Measurements from ENCODE around the gene POLR2H.
"Not testable (repeated sequence)": the region's sequence is repeated elsewhere in the genome, so short reads cannot be mapped to it uniquely, and the experiment has no call there.

Gene POLR2H

GRCh38 chr3:184335661-184336546, 25.6 kb upstream of the POLR2H start:
- in situ Hi-C loops (cut with MboI; ENCODE audit: low sequenced_read_pairs), result no loop called here

GRCh38 chr3:184336547-184337398, 24.7 kb upstream of the POLR2H start:
- in situ Hi-C loops (cut with MboI; ENCODE audit: low sequenced_read_pairs), result no loop called here

- in situ Hi-C loops (cut with MboI; ENCODE audit: low sequenced_read_pairs), result no loop called here
These were observed 24.2 kb upstream of the POLR2H start, which contains the start of gene FAM131A for GRCh38 chr3:184337399-184337714. TSS of gene FAM131A (plus strand) at chr3:184337600. CDS start at chr3:184337631, 31 bp downstream.

- in situ Hi-C loops (cut with MboI; ENCODE audit: low sequenced_read_pairs), result no loop called here
These were observed 23.5 kb upstream of the POLR2H start for GRCh38 chr3:184337981-184338380.

GRCh38 chr3:184338511-184338945, 23.0 kb upstream of the POLR2H start:
- in situ Hi-C loops (cut with MboI; ENCODE audit: low sequenced_read_pairs), result no loop called here

- in situ Hi-C loops (cut with MboI; ENCODE audit: low sequenced_read_pairs), result no loop called here
These were observed 22.5 kb upstream of the POLR2H start for GRCh38 chr3:184339001-184339400.

- in situ Hi-C loops (cut with MboI; ENCODE audit: low sequenced_read_pairs), result not testable (repeated sequence)
These were observed 21.9 kb upstream of the POLR2H start for GRCh38 chr3:184339451-184340135.

- in situ Hi-C loops (cut with MboI; ENCODE audit: low sequenced_read_pairs), result no loop called here
These were observed 19.6 kb upstream of the POLR2H start for GRCh38 chr3:184341925-184342324.

GRCh38 chr3:184343200-184343876, 18.2 kb upstream of the POLR2H start:
- in situ Hi-C loops (cut with MboI; ENCODE audit: low sequenced_read_pairs), result no loop called here

GRCh38 chr3:184344579-184345316, 16.8 kb upstream of the POLR2H start:
- in situ Hi-C loops (cut with MboI; ENCODE audit: low sequenced_read_pairs), result no loop called here

- in situ Hi-C loops (cut with MboI; ENCODE audit: low sequenced_read_pairs), result no loop called here
These were observed 16.0 kb upstream of the POLR2H start for GRCh38 chr3:184345317-184346144.

- in situ Hi-C loops (cut with MboI; ENCODE audit: low sequenced_read_pairs), result no loop called here
These were observed 14.9 kb upstream of the POLR2H start for GRCh38 chr3:184346480-184347190.

- in situ Hi-C loops (cut with MboI; ENCODE audit: low sequenced_read_pairs), result no loop called here
These were observed 14.0 kb upstream of the POLR2H start for GRCh38 chr3:184347321-184348056.

- in situ Hi-C loops (cut with MboI; ENCODE audit: low sequenced_read_pairs), result no loop called here
These were observed 13.5 kb upstream of the POLR2H start for GRCh38 chr3:184348057-184348382.

GRCh38 chr3:184349563-184350470, 11.7 kb upstream of the POLR2H start:
- in situ Hi-C loops (cut with MboI; ENCODE audit: low sequenced_read_pairs), result no loop called here

GRCh38 chr3:184350618-184351017, 10.9 kb upstream of the POLR2H start:
- in situ Hi-C loops (cut with MboI; ENCODE audit: low sequenced_read_pairs), result no loop called here
